T-helper 22 cell (primary cell): ENCODE data around the gene MPV17L2.

Experiments used
- DNase-seq: peaks from one replicate; pipeline ENCODE4 v3.0.0-alpha.2; 2020; ENCODE audit warnings: low read depth

The MPV17L2 gene

GRCh38 chr19:18218600-18218999, 25.6 kb downstream of the MPV17L2 start:
- DNase-seq = no peak

DNA sequence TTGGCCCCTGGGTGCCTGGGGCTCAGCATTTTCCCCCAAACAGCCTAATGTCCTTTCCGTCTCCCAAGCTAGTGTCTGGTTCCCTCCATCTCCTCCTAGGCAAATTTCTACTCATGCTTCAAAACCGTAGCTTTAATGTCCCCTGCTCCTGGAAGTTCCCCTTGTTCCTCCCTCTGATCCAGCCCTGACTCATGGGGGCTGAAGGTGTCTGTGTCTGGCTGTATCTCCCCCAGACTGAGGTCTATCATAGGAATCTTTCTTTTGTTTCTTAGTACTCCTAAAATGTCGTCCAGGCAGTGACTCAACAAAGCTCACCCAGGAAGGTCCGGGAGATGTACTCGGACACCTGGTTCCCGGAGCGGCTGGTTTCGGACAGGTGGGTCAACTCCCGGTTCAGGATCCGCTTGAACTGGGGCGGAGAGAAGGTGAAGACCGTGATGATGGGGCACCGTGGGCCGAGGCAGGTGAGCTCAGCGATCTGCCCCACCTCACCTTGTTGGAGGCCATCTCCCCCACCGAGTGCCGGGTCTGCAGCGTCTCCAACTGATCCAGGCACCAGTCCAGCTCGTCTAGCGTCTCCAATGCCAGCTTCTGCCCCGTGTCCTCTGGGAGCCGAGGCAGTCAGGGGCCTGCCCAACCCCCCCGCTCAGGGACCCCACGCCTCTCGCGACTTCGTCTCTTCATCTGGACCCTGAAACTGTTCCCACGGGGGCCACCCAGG, 27.1 kb downstream of the MPV17L2 start:
- DNase-seq = no peak

- DNase-seq = no peak
These were observed 27.7 kb downstream of the MPV17L2 start for GRCh38 chr19:18220632-18221275.

DNA sequence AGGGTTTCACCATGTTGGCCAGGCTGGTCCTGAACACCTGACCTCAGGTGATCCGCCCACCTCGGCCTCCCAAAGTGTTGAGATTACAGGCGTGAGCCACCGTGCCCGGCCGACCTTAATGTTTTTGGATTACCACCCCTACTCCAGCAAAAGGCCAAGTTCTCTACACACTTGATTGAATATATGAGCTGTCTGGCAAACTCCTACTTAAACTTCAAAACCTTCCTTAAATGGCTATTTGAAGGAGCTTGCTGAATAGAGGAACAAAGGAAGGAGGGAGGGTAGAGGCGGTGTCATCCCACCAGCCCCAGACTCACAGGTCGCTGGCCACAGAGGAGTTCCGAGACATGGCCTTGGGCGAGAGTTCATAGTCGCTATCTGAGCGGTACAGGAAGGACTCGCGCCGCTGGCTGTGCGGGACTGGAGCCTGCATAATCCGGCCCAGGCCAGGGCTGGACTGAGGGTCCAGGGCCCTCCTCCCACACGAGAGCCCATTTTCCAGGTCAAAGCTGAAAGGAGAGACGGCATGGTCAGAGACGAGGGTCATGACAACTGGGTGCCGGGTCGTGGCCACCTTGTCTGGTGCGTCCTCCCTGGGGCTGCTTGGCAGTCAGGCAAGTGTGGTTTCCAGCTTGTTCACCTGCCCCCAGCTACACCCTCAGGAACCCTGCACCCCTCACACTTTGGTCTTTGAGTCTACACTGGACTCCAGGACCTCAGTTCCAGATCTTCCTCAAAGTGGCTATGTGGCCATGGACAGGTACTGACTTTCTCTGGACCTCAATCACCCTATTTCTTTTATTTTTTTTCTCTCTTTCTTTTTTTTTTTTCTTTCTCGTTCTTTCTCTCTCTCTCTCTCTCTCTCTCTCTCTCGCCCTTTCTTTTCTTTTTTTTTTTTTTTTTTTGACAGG, 29.1 kb downstream of the MPV17L2 start:
- no peak for DNase-seq

- DNase-seq = no peak
These were observed 31.0 kb downstream of the MPV17L2 start for GRCh38 chr19:18223860-18224524.

DNA sequence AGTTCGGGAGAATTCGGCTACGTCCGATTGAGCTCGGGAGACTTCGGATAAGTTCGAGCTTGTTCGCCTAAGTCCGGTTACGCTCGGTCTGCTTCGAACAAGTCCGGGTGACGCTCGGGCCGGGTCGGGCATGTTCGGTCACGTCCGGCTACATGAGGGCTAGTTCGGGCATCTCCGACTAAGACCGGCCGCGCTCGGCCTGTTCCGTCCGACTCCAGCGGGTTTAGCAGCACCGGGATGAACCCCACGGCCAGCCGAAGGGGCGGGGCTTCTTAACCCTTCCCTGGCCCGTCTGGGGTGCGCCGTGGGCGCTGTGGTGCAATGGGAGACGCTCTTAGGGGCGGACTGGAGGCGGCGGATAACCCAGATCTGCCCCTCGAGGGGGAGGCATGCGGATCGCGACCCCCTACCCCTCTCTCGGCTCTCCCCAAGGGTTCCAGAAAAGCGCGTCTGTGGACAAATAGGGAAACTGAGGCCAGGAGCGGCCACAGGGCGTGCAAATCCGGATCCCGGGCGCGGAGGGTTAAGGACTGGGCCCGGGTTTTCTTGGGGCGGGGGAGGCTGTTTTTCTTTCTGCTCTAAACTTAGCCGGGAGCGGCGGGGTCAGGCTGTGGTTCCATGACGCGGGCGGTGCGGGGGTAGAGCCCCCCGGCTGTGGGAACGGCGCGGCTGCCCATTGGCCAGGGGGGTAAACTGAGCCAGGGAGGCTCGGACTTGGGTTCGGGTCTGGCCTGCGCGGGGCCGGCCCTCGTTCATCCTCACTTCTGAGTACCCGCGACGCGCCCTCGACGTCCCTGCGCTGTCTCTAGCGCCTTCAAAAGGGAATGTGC, 31.7 kb downstream of the MPV17L2 start:
- DNase-seq = peak; percentile 56

- no peak for DNase-seq
These were observed 32.3 kb downstream of the MPV17L2 start for GRCh38 chr19:18225355-18225701.

DNA sequence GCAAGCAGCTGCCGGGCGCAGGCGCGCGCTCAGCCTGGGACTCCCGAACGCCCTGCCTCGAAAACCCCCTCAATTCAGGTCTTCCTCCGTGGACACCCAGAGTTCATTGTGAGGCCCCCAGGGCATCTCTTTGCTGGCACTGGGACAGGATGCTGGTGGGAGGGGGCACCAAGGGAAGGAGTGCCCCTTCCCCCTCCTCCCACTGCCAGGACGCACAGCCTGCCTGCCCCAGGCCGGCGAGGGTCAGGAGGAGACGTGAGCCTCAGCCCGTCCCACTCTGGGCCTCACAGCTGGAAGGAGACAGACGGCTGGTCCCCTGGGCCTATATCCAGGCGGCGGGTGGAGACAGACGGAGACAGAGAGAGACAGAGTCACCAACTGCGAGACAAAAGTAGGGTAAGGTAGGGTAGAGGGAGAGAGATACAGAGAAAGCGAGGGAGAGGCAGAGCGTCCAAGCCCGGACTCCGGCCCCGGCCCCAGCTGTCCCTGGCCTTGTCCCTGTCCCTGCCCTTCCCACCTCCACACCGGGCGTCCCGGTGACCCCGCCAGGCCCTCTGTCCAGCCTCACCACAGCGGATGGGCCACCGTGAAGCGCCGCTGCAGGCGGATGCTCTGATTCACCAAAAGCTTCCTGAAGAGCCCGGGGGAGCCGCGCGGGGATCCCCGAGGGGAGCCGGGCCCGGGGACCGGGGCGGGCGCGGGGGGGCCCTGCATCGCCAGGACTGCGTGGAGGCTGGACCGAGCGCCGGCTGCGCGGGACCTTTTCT, 32.9 kb downstream of the MPV17L2 start, which contains the start of gene PDE4C:
PDE4C (minus strand) TSS at position 737 of the 767 bp plus-strand sequence; CDS start at position 714, 23 bp downstream.
- no peak for DNase-seq

DNA sequence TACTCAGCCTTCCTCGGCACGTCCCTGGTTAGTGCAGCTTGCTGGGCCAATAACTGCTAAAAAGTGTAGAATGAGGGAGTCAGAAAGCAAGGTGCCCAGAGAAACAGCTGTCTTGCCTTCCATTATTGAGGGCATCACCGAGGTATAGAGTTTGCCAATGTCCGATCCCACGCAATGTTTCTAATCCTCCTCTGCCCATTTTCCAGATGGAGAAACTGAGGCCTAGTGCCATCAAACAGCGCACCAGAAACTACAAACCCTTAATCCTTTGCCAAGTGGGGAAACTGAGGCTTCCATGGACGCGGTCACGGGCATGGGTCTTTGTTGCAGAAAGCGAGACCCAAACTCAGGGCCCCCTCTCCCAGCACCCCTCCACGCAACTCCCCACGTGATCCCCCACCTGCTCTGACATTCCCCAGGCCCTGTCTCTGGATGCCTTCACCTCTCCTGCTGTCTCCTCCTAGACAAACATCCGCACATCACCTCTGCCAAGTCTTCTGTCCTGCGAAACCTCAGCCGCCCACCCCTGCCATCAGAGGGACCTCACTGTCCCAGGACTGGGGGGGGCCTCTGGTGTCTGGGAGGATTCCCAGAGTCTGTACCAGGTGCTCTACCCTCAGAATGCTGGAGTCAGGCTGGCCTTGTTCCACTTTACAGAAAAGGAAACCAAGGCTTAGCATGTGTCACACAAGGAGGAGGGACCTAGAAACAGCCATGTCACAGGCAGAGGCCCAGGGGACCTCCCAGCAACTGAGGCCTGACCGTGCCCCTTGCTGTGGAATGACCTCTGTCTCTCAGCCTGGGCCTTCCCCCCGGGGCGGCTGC, 34.1 kb downstream of the MPV17L2 start:
- DNase-seq = no peak

DNA sequence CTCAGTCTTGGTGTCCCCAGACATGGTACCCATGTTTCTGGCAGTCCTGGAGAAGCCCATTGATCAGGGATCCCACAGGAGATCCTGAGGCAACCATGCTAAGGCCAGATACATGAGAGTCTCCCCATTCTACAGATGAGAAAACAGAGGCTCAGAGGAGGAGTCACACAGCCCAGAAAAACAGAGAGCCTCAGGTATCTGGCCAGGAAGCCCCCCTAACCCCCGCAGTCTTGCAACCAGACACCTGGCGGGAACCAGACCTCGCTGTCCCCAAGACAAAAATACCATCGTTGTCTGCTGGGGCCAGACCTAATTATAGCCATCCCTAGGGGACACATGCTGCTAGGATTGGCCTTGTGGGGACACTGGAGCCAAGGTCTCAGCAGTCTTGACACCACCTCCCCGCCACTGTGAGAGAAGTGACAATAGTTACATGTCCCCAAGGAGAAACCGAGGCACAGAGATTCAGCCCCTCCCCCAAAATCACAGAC, 34.8 kb downstream of the MPV17L2 start:
- no peak for DNase-seq

DNA sequence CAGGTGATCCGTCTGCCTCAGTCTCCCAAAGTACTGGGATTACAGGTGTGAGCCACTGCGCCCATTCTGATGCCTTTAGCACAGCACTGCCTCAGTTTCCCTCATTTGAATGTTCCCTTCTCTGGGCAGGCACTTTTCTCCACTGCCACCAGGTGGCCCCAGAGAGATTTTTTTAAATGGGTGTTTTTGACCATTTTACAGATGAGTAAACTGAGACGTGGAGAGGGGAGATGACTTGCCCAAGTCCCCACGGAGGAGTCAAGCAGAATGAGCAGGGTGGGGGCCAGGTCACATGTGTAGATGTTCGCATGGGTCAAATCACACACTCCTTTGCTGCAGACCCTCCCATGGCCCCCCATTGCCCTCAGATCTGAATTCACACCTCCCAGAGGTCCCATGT, 36.5 kb downstream of the MPV17L2 start:
- DNase-seq = no peak

- no peak for DNase-seq
These were observed 36.9 kb downstream of the MPV17L2 start for GRCh38 chr19:18229915-18230314.

DNA sequence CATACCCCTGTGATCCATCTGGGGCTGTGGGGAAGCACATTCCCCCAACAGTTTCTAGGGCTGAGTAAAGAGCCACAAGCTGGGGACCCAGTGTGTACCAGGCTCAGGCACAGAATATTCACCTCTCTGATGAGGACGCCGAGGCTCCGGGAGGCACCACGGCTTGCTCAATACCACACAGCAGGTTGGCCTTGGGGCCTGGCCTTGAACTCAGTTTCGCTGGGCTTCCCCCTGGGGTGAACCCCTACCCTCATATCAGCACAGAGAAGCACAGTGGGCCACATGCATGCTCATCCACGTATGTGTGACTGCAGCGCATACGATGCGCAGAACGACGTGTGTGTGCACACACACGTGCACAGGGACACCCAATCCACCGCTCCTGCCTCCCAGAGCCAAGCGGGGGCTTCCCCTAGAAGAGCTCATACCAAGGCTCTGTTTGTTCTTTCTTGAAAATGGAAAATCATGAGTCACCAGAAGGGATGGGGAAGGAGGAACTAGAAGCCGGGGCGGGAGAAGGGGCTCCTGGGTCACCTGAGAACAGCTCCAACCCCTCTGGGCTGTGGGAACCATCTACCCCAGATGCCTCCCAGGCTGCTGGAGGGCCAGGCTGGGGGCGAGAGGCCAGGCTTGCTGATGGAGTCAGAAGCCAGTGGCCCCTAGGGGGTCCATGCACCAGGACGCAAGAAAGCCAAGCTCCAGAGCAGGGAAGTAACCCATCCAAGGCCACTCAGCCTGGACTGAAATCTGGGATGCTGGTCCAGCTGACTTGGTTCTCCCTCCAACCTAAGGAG, 38.1 kb downstream of the MPV17L2 start:
- DNase-seq = no peak

- no peak for DNase-seq
These were observed 38.8 kb downstream of the MPV17L2 start for GRCh38 chr19:18231775-18232174.

DNA sequence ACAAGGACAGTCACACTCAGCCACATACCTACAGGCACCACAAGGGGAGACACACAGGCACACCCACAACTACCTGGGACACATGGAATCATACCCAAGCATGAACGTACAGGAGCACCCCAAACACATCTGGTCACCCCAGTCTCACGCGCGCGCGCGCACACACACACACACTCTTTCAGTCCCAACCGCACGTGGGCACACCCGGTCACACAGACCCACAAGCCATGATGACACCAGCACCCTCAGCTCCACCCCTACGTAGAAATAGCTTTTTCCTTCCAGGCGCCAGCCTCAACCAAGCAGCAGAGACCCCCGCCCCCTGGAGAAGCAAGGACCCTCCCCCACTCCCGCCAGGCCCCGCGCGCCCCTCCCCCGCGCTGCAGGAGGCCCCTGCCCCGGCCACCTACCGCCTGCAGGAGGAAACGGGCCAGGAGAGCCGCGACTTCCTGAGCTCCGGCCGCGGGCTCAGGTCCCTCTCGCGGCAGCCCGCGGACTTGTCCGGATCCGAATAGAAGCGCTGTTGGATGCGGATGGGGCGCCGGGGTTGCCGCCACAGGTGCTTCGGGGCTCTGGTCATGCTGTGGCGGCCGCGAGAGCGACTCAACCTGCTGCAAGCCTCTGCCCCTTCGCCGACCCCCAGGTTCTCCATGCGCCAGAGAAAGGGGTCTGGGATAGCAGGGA, 39.7 kb downstream of the MPV17L2 start:
- no peak for DNase-seq

GRCh38 chr19:18233224-18233825, 40.3 kb downstream of the MPV17L2 start:
- DNase-seq = no peak

GRCh38 chr19:18234194-18234593, 41.2 kb downstream of the MPV17L2 start:
- no peak for DNase-seq

- DNase-seq = no peak
These were observed 46.3 kb downstream of the MPV17L2 start for GRCh38 chr19:18239303-18239702.
